ENCODE measurements around the gene ARPC5.
"Not testable (repeated sequence)": the region's sequence is repeated elsewhere in the genome, so short reads cannot be mapped to it uniquely, and the experiment has no call there.

The ARPC5 gene

DNA sequence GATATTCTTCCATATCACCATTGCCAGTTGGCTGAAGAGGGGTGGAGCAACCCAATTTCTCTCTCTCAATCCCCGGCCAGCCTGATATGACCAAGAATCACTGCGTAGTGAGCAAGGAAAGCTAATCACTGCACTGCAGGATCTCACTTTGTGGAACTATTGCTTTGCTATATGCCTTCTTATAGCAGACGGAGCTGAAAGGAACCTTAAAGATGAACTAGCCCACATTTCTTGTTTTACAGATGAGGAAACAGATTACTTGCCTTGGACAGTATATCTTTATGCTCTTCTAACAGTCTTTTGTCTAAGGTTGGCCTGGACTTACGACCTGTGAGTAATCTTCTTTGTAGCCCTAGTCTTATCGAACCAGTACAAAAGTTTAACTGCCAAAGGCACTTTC lies 9.9 kb upstream of the ARPC5 start:
- DNase-seq = no peak

DNA sequence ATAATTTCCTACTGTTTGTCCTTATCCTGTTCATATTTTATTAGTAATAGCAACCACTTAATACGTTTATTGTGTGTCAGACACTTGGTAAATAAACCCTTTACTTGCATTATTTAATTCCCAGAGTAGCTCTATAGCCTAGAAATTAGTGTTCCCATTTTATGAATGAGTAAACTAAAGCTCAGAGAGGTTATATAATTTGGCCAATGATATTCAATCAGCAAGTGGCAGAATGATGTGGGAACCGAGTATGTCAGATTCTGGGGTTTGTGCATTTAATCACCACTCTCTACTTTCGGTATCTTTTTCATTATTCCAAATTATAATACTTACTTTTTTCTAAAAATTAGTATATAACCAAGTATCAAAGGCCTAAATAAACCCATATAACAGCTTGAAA lies 6.6 kb upstream of the ARPC5 start:
- DNase-seq = no peak

DNA sequence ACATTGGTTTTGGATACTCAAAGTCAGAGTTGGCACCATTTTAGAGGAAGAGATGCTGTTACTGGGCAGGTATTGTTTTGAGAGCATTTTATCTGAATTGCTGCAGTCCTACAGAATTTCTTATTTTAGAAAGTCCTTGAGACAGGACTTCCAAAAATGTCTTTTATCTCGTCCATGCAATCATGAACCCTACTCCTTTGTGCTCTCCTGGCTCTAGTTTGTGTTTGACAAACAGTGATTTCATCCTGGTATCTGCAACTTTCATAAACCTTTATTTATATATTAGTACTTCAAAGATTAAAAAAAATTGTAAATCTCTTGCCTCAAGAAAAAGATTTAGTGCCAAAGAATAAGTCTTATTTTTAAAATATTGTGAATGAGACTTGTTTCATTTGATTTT lies 4.6 kb upstream of the ARPC5 start:
- no peak for DNase-seq

DNA sequence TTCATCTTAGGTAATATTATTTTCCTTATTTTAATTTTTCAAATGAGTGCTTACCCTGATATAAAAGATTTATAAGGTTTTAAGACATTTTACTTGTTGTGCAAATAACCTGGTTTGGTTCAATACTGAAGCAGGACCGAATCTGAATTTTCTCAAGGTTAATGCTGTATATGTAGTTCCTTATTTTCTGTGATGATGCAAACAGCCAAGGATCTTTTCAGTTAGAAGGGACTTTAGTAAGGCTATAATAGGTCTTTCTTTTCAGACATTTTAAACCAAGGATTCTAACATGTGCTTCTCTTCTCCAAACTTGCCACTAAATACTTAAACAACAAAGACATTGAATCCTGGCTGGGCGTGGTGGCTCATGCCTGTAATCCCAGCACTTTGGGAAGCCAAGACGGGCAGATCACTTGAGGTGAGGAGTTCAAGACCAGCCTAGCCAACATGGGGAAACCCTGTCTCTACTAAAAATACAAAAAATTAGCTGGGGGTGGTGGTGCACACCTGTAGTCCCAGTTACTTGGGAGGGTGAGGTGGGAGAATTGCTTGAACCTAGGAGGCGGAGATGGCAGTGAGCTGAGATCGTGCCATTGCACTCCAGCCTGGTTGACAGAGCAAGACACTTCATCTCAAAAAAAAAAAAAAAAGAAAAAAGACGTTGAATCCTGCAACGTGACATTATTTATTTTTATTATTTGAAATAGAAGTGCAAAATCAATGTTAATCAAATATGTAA lies 3.2 kb upstream of the ARPC5 start:
- DNase-seq = peak; percentile 22

DNA sequence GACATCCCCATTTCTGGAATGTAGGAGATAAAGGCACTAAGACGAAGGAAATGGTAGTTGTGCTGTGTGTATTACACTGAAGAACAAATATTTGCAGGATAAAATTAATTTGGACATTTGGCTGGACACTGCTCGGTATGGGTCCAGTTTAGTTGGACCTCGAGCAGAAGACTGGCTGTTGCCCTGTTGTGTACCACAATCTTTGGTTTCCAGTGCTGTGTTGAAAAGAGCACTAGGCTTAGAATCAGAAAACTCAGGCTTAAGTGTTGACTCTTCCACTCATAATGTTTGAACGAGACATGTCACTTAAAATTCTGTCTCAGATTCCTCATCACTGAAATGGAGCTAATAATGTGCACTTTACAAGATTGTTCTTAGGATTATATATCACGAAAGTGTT lies 1.2 kb upstream of the ARPC5 start:
- DNase-seq = no peak

DNA sequence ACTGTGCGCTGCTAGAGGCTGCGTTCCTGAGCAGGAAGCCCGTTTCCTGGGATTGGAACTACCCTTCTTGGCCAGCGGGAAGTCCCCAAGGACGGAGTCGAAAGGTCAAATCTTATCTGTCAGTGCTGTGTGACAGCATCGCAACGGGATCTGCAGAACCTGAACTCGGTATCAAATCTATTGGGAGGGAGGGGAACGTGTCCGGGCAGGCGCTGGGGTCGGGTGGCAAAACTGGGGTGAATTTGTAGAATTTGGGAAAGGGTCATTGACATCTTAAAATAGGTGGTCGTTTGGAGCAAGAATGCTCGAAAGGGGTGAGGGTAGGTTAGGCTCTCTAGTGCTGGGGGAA lies 725 bp upstream of the ARPC5 start:
- DNase-seq = no peak

DNA sequence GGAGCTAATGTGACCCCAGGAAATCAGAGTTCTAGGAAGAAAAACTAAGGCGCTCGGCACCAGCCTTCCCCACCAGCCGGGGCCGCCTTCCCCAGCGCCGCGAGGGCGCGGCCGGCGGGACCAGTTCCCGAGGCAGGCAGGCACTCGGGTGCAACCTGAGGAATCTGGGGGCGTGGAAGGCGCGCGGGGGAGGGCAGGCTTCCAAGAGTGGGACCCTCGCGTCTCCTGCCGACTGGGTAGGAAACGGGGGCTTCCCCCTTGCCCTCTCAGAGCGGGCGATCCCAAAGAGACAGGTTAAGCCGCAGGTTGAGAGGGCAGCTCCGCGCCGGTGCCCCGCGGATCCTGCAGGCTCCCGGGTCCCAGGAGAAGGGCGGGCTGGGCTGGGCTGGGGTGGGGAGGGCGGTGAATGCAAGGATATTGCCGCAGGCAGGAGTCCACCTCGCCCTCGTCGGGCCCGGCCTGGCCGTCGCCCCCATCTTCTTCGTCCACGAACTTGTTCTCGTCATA lies 431 bp downstream of the ARPC5 start:
- peak; percentile 46 for DNase-seq

DNA sequence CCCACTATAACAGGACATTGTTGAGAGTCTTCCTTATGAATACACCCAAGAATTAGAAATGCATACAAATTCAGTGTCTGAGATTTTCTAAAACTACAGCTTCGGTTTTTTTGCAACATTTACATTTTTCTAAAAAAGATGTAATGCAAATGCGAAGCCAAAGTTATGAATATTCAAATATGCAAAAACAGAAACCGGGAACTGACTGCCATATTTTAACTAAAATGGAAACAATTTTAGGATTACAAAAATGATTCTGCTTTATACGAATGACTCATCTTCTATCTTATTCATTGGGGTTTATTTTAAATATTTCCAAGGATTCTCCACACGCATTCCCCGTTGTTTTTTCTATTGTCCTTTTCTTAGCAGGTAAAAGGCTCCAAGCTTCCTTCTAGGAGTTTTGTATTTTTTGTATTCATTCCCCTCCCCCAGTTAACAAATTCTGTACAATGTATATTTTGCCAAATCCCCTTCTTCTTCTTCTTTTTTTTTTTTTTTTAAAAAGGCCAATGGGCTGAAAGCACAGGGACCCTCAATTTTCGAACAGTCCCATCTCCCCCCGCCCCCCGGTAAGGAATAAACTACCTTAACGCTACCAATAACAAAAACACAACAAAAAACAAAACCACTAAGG lies 1.0 kb downstream of the ARPC5 start:
- peak; percentile 68 for DNase-seq

DNA sequence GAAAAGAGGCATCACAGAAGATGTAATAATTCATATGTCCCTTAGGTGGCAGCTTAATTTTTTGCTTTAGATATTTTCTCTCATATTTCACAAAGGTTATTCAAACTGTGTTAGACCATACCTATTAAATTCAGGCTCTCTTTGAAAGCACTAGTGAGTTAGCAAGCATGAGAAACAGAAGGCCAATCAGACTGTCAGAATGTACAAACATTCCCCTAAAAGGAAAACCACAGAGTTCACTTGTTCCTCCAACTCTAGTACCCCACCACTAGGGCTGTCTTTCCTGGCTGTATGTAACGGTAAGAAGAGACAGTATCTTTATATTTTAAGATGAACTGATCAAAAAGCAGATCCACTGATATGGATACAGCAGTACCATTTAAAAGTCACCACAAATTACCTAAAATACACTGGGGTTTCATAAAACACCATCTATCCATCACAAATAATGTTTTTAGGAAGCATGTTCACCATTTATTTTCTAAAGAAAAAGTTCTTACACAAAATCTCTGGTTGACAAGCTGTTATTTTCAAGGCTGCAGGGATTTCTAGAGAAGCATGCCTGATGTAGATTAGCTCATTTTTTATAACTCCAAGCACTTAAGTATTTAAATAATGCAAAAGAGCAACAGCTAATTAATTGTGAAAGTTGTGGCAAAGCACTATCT lies 1.8 kb downstream of the ARPC5 start:
- peak; percentile 65 for DNase-seq

DNA sequence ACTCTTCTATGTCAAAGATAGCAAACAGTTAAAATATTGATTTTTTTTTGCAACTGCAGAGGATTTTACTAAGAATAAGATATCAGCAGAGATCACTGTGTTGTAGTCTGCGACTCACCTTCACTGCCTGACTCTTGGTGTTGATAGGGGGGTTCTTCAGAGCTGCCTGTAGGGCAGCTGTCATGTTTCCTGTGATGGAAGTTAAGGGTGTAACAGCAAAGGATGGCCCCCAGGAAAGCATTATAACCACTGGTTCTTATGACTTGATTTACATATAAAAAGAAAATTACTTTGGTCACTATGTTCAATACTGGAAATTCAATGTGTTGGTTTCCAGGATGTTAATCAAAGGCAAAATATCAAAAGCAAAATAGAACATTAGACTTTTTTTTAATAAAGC lies 2.6 kb downstream of the ARPC5 start:
- DNase-seq = no peak

DNA sequence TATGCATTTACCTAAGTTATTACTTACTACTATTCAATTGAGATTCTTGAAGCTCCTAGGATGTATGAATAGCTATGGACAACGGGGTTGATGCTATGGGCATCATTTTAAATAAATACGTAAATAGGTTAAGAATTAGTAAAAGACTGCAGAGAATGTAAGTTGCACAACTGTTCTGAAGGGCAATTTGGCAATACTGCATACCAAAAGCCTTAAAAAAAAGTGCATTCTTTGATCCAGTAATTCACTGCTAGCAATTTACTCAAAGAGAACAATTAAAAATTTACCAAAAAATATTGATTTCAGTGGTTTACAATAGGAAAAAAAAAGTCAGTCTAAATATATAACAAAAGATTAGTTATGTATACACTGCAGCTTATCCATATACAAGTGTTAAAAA lies 3.5 kb downstream of the ARPC5 start:
- no peak for DNase-seq

DNA sequence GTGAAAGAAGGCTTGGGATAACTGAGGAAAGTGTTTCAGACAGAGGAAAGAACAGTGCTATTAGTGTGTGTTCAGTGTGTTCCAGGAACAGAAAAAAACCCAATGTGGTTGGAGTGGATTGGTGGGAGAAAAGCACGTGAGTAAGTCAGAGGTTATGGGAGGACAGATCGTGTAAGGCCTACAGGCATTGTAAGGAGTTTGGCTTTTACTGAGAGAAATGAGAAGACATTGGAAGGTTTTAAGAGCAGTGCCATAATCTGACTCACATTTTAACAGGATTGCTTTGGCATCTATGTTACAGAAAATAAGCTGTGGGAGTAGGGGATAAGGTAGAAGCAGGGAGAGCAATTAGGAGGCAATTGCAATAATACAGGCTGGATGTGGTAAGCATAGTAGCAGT lies 4.8 kb downstream of the ARPC5 start:
- no peak for DNase-seq

DNA sequence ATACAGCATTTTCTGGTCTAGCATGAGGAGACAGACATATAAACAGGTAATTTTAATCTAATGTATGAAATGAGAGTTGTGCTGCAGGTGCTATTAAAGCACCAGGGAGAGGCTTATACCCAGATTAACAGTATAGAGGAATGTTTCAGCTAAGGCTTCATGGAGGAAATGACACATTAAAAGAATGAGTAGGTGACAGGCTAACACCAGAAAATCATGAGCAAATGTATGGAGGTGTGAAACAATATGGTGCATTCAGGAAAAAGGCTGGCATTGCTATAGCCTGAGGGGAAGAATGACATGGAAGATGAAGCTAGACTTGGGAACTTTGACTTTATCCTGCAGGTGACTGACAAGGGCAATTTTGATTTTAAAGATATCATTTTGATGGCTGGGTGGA lies 7.0 kb downstream of the ARPC5 start:
- no peak for DNase-seq

DNA sequence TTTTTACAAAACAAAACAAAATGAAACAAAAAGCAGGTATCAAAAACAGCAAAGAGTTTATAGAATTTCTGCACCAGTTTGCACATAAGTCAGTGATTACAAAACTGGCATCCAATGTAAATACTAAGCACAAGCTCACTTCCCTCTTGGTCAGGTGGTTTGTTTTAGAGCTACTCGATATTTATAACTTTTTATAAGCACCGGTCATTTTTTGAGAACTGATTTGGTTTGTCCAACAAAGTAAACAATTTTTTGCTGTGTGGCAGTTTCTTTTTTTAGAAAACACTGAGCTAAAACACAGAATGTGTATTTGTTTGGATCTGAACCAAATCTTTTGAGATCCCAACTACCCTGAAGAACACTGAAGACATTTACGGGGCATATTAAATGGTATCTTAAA lies 9.3 kb downstream of the ARPC5 start:
- peak; percentile 52 for DNase-seq

DNA sequence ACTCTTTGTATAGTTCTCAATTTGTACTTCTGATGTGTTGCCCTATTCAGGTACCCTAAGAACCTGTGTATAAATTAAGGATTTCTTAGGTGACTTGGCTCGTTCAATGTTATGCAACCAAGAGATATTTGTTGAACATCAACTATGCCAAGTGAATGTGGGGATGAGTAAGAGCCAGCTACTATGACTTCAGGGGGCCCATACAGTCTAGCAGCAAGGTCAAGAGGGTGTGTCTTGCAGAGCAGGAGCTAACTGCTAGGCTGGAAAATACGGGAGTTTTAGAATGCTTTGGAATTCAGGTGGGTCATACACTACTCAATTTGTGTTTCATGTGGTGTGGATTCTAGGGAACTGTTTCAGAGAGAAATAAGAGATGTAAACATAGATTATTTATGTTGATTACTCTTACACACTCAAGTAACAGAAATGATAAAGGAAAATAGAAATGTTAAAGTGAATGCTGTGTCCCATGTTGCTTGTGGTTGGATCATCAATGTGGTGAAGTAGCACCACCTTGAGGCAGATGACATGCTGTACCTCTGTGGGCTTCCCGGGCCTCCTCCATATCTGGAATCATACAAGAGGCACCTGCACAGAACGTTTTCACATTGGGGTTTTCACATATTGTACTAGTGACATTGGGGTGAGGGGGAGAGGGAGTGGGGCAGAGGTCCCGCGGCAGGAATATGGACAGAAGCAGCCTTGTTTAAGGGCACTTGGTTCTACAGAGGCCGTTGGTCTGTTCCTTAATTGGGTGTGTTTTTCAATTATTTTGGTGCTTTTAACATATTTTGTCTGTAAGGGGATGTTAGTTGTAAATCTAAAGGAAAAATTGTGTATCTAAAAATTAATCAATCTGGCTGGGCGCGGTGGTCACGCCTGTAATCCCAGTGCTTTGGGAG lies 12.4 kb downstream of the ARPC5 start:
- peak; percentile 51 for DNase-seq

DNA sequence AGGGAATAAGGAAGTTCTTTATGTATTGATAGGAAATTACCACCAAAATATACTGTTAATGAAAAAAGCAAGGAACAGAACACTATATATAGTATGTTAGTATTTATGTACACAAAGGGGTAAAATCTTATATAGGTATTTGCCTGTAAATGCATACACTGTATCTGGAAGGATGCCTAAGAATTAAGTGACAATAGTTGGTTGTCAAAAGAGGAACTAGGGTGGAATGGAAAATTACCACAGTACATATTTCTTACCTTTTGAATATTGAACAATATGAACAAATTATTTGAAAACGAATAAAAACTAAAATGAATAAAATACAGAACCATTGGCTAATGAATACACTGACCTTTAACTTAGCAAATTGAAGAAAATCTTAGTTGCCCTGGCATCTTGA lies 13.6 kb downstream of the ARPC5 start:
- no peak for DNase-seq

DNA sequence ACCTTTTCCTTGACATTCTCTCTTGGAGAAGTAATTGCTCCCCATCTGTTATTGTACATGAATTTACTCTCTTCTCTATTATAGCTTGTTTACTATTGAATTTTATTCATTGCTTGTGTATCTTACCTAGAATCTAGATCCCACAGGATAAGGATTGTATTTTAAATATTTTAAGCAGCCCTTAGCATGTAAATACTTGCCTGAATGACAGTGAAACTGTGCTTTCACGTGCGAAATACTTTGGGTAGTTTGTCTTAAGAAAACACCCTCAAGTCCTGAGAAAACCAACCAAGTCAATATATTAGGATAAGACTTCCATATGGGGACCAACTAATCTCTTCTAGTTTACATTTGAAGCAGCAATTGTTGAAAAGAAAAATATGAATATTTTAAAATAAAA lies 15.3 kb downstream of the ARPC5 start:
- DNase-seq = no peak

DNA sequence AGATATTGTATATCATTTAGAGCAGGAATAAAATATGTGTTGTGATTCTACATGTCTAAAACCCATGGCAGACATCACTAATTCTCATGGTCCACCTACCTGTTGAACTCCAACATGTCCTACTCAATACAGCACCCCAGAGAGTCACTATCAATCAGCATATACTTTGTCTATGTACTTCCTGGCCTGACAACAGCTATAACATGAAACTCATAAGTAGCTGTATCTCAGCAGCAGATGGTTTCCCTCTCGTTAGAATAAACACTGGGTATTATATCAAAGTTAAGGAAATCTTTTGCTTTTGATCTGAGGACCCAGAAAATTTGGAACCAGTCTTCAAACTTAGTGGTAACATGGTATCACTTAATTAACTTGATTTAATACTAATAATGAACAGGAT lies 15.8 kb downstream of the ARPC5 start:
- DNase-seq = no peak

DNA sequence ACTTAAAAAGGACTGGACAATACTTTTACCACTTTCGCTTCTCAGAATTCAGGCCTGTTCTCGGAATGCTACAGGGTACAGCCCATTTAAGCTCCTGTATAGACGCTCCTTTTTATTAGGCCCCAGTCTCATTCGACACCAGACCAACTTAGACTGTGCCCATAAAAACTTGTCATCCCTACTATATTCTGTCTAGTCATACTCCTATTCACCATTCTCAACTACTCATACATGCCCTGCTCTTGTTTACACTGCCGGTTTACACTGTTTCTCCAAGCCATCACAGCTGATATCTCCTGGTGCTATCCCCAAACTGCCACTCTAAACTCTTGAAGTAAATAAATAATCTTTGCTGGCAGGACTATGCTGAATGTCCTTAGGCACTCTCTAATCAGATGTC lies 17.4 kb downstream of the ARPC5 start:
- DNase-seq = not testable (repeated sequence)

DNA sequence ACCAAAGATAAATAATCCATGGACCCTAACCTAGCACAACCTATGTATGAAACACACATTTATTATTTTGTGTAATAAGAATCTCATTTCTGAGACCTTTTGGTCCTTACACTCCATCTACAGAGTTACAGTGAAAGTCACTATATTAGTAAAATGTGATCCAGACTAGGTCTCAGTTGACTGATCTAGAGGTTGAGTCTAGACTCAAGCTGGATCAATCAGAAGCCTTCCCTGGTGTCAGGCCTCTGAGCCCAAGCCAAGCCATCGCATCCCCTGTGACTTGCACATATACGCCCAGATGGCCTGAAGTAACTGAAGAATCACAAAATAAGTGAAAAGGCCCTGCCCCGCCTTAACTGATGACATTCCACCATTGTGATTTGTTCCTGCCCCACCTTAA lies 22.6 kb downstream of the ARPC5 start:
- not testable (repeated sequence) for DNase-seq

DNA sequence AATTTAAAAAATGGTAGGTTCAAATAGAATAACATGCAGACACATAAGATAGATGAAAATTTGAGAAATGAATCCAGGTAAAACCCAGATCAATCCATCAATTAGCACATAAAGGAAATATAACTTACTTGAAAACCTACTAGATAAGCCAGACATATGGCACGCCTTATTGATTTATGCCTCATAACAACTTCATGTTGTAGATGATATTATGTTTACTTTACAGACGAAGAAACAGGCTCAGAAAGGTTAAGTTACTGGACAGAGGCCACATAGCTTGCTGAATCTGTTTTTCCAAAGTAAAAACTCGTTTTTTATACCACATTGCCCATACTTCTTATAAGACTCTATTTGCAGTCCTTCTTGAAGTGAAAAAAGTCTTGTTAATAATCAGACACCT lies 23.2 kb downstream of the ARPC5 start:
- DNase-seq = no peak

DNA sequence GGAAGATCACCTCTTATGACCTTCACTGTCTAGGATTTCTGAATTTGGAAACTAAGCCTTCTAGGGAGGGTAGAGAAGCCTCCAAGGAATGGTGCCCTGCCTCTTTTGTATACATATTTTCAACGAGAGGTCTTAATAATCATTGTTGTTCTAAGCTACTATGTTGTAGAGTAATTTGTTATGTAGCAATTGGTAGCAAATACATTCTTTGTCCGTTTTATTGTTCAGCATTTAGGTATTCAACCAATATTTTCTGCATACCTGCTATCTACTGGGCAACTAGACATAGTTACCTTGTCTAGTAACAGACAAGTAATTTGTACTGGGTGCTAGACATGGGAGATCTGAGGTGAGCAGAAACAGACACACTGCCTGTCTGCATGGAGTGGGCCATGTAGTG lies 24.6 kb downstream of the ARPC5 start:
- DNase-seq = no peak

DNA sequence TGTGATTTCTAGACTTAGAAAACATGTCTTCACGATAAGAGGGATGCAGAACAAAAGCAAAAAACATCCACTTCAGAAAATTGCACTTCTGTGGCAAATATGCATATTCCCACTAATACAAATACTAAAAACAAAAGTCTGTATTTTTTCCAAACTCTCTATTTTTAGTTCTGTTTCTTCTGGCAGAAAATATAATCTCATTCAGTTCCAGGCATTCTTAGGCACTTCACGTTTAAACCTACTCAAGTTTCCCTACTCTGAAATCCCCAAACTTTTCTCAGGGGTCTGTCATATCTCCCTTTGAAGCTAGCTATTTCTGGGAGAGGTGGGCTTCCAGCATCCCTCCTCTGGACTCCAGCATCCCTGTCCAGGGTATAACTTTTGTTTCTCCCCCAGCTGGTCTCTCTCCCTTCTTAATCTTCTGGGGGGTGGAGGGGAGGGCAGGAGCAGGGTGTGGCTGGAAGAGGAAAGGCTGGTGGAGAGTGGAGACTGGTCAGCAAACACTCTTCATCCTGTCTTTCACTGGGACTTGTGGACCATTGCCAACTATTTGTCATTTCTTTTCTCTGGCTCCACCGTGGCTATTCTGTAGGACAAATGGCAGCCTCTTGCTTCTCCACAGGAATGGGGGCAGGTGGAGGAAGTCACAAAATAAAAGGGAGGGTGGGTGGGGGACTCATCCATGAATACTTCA lies 25.7 kb downstream of the ARPC5 start:
- no peak for DNase-seq

Data from suppressor macrophage treated with lipopolysaccharide for 4 hours (primary cell).